ENCODE measurements around the gene RRM1.

DNA sequence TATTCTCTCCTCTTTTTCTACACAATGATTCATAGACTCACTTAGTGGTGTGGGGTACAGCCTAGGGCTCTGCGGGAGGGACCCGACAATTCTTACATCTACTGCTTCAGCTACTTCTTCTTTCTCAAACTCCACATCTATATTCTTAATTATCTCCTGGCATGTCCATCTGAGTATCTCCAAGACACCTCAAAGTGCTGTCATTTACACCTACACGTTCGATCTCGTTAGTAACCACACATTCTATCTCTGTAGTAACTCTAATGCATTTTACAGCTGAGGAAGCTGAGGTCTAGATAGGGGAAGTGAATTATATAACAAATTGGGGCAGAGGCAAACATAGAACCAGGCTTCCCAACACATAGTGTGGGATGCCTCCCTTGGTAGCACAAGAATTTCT is 27.7 kb upstream of the RRM1 start:
- TF ChIP-seq, protein P1, sequence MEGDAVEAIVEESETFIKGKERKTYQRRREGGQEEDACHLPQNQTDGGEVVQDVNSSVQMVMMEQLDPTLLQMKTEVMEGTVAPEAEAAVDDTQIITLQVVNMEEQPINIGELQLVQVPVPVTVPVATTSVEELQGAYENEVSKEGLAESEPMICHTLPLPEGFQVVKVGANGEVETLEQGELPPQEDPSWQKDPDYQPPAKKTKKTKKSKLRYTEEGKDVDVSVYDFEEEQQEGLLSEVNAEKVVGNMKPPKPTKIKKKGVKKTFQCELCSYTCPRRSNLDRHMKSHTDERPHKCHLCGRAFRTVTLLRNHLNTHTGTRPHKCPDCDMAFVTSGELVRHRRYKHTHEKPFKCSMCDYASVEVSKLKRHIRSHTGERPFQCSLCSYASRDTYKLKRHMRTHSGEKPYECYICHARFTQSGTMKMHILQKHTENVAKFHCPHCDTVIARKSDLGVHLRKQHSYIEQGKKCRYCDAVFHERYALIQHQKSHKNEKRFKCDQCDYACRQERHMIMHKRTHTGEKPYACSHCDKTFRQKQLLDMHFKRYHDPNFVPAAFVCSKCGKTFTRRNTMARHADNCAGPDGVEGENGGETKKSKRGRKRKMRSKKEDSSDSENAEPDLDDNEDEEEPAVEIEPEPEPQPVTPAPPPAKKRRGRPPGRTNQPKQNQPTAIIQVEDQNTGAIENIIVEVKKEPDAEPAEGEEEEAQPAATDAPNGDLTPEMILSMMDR (conservative IDR thresholded peaks at IDR 0.05; ENCODE audit: low read depth, low read length), result no peak
- TF ChIP-seq EZH2 (IDR thresholded peaks at IDR 0.05; ENCODE audit: borderline replicate concordance, low read depth, low read length, poor library complexity, severe bottlenecking), result no peak

Data from A673 (cell line).